ENCODE results near the gene TMEM132D.

Gene TMEM132D

DNA sequence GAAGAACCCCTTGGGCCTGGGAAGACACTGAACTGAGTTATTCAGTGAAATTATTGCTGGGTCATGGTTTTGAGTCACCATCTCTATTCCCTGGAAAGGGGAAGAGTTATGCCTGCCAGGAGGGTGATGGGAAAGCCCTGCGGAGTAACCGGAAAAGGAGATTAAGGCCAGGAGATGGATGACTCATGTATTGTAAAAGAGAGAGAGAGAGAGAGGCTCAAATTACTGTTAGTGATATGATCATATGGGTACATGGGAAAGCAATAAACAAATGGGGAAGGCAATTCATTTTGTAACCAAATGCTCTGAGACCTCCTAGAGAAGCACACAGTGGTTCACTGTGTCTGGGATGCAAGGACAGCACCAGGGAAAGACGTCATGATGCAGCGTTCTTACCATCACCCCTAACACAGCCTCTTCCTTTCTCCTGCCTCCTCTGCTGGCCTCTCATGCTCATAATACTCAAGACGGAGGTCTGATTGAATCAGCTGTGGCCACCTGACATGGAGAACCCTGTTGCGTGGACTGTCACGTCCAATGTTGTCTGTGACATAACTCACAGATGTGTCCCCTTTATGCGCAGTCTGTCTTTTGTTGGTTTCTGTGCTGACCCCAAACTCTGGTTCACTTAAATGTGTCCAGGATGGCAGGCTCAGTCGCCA is 243.7 kb downstream of the TMEM132D start:
- DNase-seq (ENCODE audit: extremely low read depth, insufficient read length), result no peak
- H3K27me3 ChIP-seq (replicated peaks; ENCODE audit: control insufficient read depth, insufficient read depth, low read length), result no peaks in the 10 kb centered on the region
- no peaks in the 10 kb centered on the region for H3K36me3 ChIP-seq (ENCODE audit: control insufficient read depth, insufficient read depth, low read length)
- TF ChIP-seq, protein P1, sequence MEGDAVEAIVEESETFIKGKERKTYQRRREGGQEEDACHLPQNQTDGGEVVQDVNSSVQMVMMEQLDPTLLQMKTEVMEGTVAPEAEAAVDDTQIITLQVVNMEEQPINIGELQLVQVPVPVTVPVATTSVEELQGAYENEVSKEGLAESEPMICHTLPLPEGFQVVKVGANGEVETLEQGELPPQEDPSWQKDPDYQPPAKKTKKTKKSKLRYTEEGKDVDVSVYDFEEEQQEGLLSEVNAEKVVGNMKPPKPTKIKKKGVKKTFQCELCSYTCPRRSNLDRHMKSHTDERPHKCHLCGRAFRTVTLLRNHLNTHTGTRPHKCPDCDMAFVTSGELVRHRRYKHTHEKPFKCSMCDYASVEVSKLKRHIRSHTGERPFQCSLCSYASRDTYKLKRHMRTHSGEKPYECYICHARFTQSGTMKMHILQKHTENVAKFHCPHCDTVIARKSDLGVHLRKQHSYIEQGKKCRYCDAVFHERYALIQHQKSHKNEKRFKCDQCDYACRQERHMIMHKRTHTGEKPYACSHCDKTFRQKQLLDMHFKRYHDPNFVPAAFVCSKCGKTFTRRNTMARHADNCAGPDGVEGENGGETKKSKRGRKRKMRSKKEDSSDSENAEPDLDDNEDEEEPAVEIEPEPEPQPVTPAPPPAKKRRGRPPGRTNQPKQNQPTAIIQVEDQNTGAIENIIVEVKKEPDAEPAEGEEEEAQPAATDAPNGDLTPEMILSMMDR (IDR thresholded peaks at IDR 0.05; ENCODE audit: insufficient read depth, low read length, poor library complexity, severe bottlenecking), result no peak
- H3K4me3 ChIP-seq (replicated peaks; ENCODE audit: low read depth, low read length), result no peak overlapping the region

DNA sequence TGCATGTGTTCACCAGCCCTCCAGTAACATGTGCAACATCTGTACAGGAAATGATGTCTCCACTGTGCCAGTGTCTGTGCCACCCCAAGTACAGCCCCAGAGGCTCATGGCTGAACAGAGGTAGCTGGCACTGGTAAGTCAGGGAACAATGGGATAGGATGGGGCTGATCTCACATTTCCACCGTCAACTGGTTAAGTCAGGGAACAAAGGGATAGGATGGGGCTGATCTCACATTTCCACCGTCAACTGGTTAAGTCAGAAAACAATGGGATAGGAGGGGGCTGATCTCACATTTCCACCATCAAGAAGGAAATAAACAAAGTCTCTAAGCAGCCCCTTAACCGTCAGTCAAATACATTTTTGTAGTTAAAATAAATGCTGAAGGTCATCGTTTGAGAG is 246.6 kb downstream of the TMEM132D start:
- no peaks in the 10 kb centered on the region for H3K27me3 ChIP-seq (replicated peaks; ENCODE audit: control insufficient read depth, insufficient read depth, low read length)
- H3K4me3 ChIP-seq (replicated peaks; ENCODE audit: low read depth, low read length), result no peak overlapping the region
- DNase-seq (ENCODE audit: extremely low read depth, insufficient read length), result no peak
- TF ChIP-seq, protein P1 (IDR thresholded peaks at IDR 0.05; ENCODE audit: insufficient read depth, low read length, poor library complexity, severe bottlenecking), result no peak
- no peaks in the 10 kb centered on the region for H3K36me3 ChIP-seq (ENCODE audit: control insufficient read depth, insufficient read depth, low read length)

DNA sequence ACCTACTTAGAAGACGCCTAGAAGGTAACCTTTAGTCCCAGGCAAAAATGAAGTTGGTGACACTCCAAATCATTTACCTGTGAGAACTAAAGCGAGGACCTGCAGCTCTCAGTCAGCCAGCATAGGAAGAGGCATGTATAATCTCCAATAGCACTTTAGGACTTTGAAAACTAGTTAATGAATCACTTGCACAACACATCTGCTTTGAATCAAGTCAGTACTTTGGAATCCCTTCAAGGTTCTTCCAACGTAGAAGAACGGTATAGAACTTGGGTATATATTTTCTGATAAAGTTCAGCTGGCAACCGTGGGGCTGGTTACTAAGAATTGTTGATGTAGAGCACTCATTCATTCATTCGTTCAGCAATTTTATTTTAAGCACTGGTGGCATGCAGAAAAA is 251.9 kb downstream of the TMEM132D start:
- TF ChIP-seq, protein P1 (IDR thresholded peaks at IDR 0.05; ENCODE audit: insufficient read depth, low read length, poor library complexity, severe bottlenecking), result no peak
- DNase-seq (ENCODE audit: extremely low read depth, insufficient read length), result no peak

DNA sequence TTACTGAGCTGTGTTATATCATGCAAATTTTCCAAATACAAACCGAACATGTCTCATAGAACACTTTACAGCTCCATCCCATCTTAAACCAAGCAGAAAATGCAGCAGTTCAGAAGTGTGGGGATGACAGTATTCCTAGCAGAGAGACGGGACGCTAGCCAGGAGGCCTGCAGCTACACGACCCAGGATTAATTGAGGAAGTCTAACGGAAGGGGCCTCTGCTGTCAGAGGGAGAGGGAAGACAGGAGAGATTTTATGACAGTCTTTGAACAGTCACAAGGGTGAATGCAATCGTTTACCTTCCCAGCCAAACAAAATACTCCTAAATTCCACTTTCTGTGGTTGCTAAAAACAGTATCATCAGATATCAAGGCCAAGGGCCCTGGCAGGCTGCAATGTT is 261.9 kb downstream of the TMEM132D start:
- TF ChIP-seq, protein P1 (IDR thresholded peaks at IDR 0.05; ENCODE audit: insufficient read depth, low read length, poor library complexity, severe bottlenecking), result no peak
- Histone ChIP-seq H3K27me3 (replicated peaks; ENCODE audit: control insufficient read depth, insufficient read depth, low read length) (no peaks in the 10 kb centered on the region), H3K4me3 (replicated peaks; ENCODE audit: low read depth, low read length) (no peak overlapping the region), H3K36me3 (ENCODE audit: control insufficient read depth, insufficient read depth, low read length) (no peaks in the 10 kb centered on the region)
- no peak for DNase-seq (ENCODE audit: extremely low read depth, insufficient read length)

More for the DNA sequence above, 251.9 kb downstream of the TMEM132D start:
- no peak overlapping the region for H3K4me3 ChIP-seq (replicated peaks; ENCODE audit: low read depth, low read length)
- H3K36me3 ChIP-seq (ENCODE audit: control insufficient read depth, insufficient read depth, low read length), result no peaks in the 10 kb centered on the region
- no peaks in the 10 kb centered on the region for H3K27me3 ChIP-seq (replicated peaks; ENCODE audit: control insufficient read depth, insufficient read depth, low read length)

DNA sequence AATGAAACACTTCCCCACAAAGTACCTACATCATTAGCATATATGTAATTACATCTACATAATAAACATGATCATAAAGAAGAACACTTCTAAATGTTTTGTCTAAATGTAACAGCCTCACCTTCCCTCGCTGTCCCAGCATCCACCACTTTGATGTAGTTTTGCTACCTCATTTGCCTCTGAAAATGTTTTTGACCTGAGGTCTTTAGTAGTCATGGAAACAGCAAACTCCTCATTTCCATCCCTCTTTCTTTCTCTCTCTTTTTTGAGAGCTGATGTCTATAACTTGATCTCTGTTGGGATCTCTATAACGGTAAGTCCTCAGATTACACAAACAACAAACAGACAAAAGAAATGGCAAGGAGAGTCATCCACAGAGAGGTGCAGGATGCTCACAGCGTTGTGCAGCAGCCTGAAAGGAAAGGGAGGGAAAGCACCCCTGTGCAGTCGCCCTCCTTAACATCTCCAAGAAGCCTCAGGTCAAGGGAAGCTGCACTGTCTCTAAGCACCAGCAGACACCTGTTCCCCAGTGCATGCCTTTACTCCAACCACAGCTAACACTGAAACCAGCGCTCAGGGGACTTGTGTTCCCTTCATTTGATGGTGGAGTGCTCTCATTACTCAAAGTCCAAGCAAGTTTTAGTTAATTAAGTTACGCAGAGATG is 268.7 kb downstream of the TMEM132D start:
- no peak for DNase-seq (ENCODE audit: extremely low read depth, insufficient read length)
- Histone ChIP-seq H3K36me3 (ENCODE audit: control insufficient read depth, insufficient read depth, low read length) (no peaks in the 10 kb centered on the region), H3K27me3 (replicated peaks; ENCODE audit: control insufficient read depth, insufficient read depth, low read length) (no peaks in the 10 kb centered on the region), H3K4me3 (replicated peaks; ENCODE audit: low read depth, low read length) (no peak overlapping the region)
- TF ChIP-seq, protein P1 (IDR thresholded peaks at IDR 0.05; ENCODE audit: insufficient read depth, low read length, poor library complexity, severe bottlenecking), result no peak

Measured in GM06990 (cell line).